HepG2 (cell line): ENCODE measurements around the gene ANKRD13D. TPM values are rescaled to one million over a fixed set of nuclear protein-coding genes. Genes with fewer than 3 reads are reported as not detected.
A peak's percentile ranks its signal among the peaks of the same experiment; 100 is the strongest.

ENCODE experiments used
- CCAR2 ChIP-seq: fragments of 200-400 bp; formaldehyde crosslinking; optimal IDR thresholded peaks from 2 replicates; pipeline ENCODE3; 2018; ENCODE audit warnings: low read depth, mild to moderate bottlenecking, low read length, moderate library complexity
- ELK4 ChIP-seq: sonication (generic); formaldehyde crosslinking; IDR thresholded peaks from 2 replicates; pipeline ENCODE4 v1.9.0; 2021; ENCODE audit warnings: missing genetic modification reagents, borderline replicate concordance
- FOXM1 ChIP-seq: sonication (generic); formaldehyde crosslinking; IDR thresholded peaks from 2 replicates; pipeline ENCODE4 v1.5.0; 2020; ENCODE audit warnings: missing genetic modification reagents
- GZF1 ChIP-seq: sonication (generic); formaldehyde crosslinking; IDR thresholded peaks from 2 replicates; pipeline ENCODE4 v1.5.1; 2020; ENCODE audit warnings: mild to moderate bottlenecking, missing genetic modification reagents
- HMG20A ChIP-seq: IDR thresholded peaks from 2 replicates; pipeline ENCODE4 v1.6.1; 2016; ENCODE audit warnings: borderline replicate concordance
- HNF1B ChIP-seq: sonication (generic); formaldehyde crosslinking; IDR thresholded peaks from 2 replicates; pipeline ENCODE4 v1.5.1; 2020; ENCODE audit warnings: mild to moderate bottlenecking, moderate library complexity, missing genetic modification reagents
- IRF9 ChIP-seq: sonication (generic); formaldehyde crosslinking; IDR thresholded peaks from 2 replicates; pipeline ENCODE4 v1.8.0; 2022; ENCODE audit warnings: missing genetic modification reagents, mild to moderate bottlenecking, borderline replicate concordance
- MBD4 ChIP-seq: IDR thresholded peaks from 2 replicates; pipeline ENCODE4 v1.6.1; 2012; ENCODE audit warnings: low read length, inconsistent platforms, borderline replicate concordance
- MTA1 ChIP-seq: sonication (generic); formaldehyde crosslinking; IDR thresholded peaks from 2 replicates; pipeline ENCODE4 v1.4.0; 2020; ENCODE audit warnings: missing genetic modification reagents, mild to moderate bottlenecking, borderline replicate concordance
- NFIB ChIP-seq: sonication (generic); formaldehyde crosslinking; IDR thresholded peaks from 2 replicates; pipeline ENCODE4 v1.9.0; 2021; ENCODE audit warnings: missing genetic modification reagents, mild to moderate bottlenecking, borderline replicate concordance
- PLSCR1 ChIP-seq: sonication (generic); formaldehyde crosslinking; IDR thresholded peaks from 2 replicates; pipeline ENCODE4 v1.5.0; 2020; ENCODE audit warnings: missing genetic modification reagents, mild to moderate bottlenecking, borderline replicate concordance
- SAFB2 ChIP-seq: sonication (generic); formaldehyde crosslinking; IDR thresholded peaks from 2 replicates; pipeline ENCODE4 v1.5.1; 2020; ENCODE audit warnings: missing genetic modification reagents, low read depth, mild to moderate bottlenecking, borderline replicate concordance
- SIN3B ChIP-seq: fragments of 150-350 bp; IDR thresholded peaks from 2 replicates; pipeline ENCODE4 v1.6.1; 2014; ENCODE audit warnings: low read length
- SMAD9 ChIP-seq: sonication (generic); formaldehyde crosslinking; IDR thresholded peaks from 2 replicates; pipeline ENCODE4 v1.5.1; 2020; ENCODE audit warnings: mild to moderate bottlenecking, missing genetic modification reagents
- TAF15 ChIP-seq: fragments of 200-400 bp; formaldehyde crosslinking; IDR thresholded peaks from one replicate; pipeline ENCODE4 v1.6.1; 2018; ENCODE audit warnings: mild to moderate bottlenecking, low read depth, low read length; ENCODE audit not compliant: poor library complexity, severe bottlenecking
- TCF7L2 ChIP-seq: IDR thresholded peaks from 2 replicates; pipeline ENCODE4 v1.6.1; 2011; ENCODE audit warnings: mild to moderate bottlenecking, low read depth, low read length, moderate library complexity
- ZBTB25 ChIP-seq: IDR thresholded peaks from 2 replicates; pipeline ENCODE4 v1.6.1; 2018; ENCODE audit warnings: missing genetic modification reagents
- ZBTB38 ChIP-seq: sonication (generic); formaldehyde crosslinking; IDR thresholded peaks from 2 replicates; pipeline ENCODE4 v1.5.1; 2020; ENCODE audit warnings: mild to moderate bottlenecking, missing genetic modification reagents
- ZKSCAN1 ChIP-seq: fragments of 150-350 bp; IDR thresholded peaks from 2 replicates; pipeline ENCODE4 v1.6.1; 2014; ENCODE audit warnings: low read length
- ZMYM4 ChIP-seq: sonication (generic); formaldehyde crosslinking; IDR thresholded peaks from 2 replicates; pipeline ENCODE4 v1.8.1; 2023; ENCODE audit warnings: mild to moderate bottlenecking, missing genetic modification reagents
- ZNF101 ChIP-seq: sonication (generic); formaldehyde crosslinking; IDR thresholded peaks from 2 replicates; pipeline ENCODE4 v1.4.0; 2020; ENCODE audit warnings: mild to moderate bottlenecking, low read depth, missing genetic modification reagents, borderline replicate concordance
- ZNF549 ChIP-seq: sonication (generic); formaldehyde crosslinking; IDR thresholded peaks from 2 replicates; pipeline ENCODE4 v1.5.0; 2020; ENCODE audit warnings: missing genetic modification reagents
- ZNF83 ChIP-seq: sonication (generic); formaldehyde crosslinking; IDR thresholded peaks from 2 replicates; pipeline ENCODE4 v1.4.0; 2020; ENCODE audit warnings: missing genetic modification reagents, mild to moderate bottlenecking, borderline replicate concordance
- polyA plus RNA-seq, 8 experiments: library from polyadenylated mRNA; depleted of rRNA in 3 of 8; stranded (reverse) in 7 of 8; unstranded in 1 of 8; fragments of >200 nt; fragmentation: Illumina TruSeq in 4 of 8; extraction: Trizol in 4 of 8; gene quantifications; 2 replicates each; pipeline versions ENCODE4 v1.2.1 to v1.2.3, GENCODE V29; 2011 to 2016; ENCODE audit warnings: low read depth in 4 of 8, missing spikeins in 1 of 8, mixed read lengths in 1 of 8; ENCODE audit not compliant: insufficient read depth in 1 of 8
- total RNA-seq, 5 experiments: library from RNA; depleted of rRNA; stranded (reverse); fragments of >200 nt; fragmentation: Illumina TruSeq; extraction: Trizol; gene quantifications; 2 replicates each; pipeline ENCODE4 v1.2.3, GENCODE V29; 2016; ENCODE audit warnings: low read depth in 1 of 5

ANKRD13D gene
- total and polyA plus RNA-seq, 2 of the 13 experiments (the other 11 are each of a cell fraction or from before 2014, with no cell fraction given) = 18.6 to 27.3 TPM

GRCh38 chr11:67288452-67289225 is 464 bp upstream of the ANKRD13D start (continued):
- peak; percentile 95; the same call in 1 of the 2 replicates for TF ChIP-seq SMAD9 (CRISPR knock-in tag)
- TF ChIP-seq ZBTB38 (CRISPR knock-in tag) = peak; percentile 8; the same call in 1 of the 2 replicates
- TF ChIP-seq GZF1 = no peak; the same call in 1 of the 2 replicates
- TF ChIP-seq NFIB (CRISPR knock-in tag) = no peak
- peak; percentile 69; the same call in 1 of the 2 replicates for TF ChIP-seq HNF1B (CRISPR knock-in tag)
- TF ChIP-seq ZNF101 (CRISPR knock-in tag) = peak; percentile 82; the same call in 1 of the 2 replicates
- peak; percentile 41; the same call in 1 of the 2 replicates for TF ChIP-seq ZMYM4 (CRISPR knock-in tag)
- TF ChIP-seq ZBTB25 (CRISPR knock-in tag) = peak; percentile 66
- no peak; the same call in 1 of the 2 replicates for TF ChIP-seq PLSCR1 (CRISPR knock-in tag)
- TF ChIP-seq IRF9 (CRISPR knock-in tag) = peak; percentile 73; the same call in 1 of the 2 replicates
- peak; percentile 51; the same call in 1 of the 2 replicates for TF ChIP-seq ELK4 (CRISPR knock-in tag)
- peak; percentile 90; the same call in 1 of the 2 replicates for TF ChIP-seq MTA1 (CRISPR knock-in tag)
- no peak for TF ChIP-seq ZNF549 (CRISPR knock-in tag)
- peak; percentile 73 for TF ChIP-seq TAF15
- no peak for TF ChIP-seq MBD4
- no peak for TF ChIP-seq ZKSCAN1
- no peak; the same call in 1 of the 2 replicates for TF ChIP-seq FOXM1 (CRISPR knock-in tag)
- TF ChIP-seq HMG20A (CRISPR knock-in tag) = no peak
- no peak for TF ChIP-seq CCAR2
- TF ChIP-seq SAFB2 (CRISPR knock-in tag) = peak; percentile 91
- no peak; the same call in 1 of the 2 replicates for TF ChIP-seq ZNF83 (CRISPR knock-in tag)
- TF ChIP-seq SIN3B = 0 out of 2 replicates have a peak, but pooled peaks have one; percentile 20
- no peak for TF ChIP-seq TCF7L2
